ENCODE data around the gene CHD3.
"Not testable (repeated sequence)": the region's sequence is repeated elsewhere in the genome, so short reads cannot be mapped to it uniquely, and the experiment has no call there.

CHD3 gene

DNA sequence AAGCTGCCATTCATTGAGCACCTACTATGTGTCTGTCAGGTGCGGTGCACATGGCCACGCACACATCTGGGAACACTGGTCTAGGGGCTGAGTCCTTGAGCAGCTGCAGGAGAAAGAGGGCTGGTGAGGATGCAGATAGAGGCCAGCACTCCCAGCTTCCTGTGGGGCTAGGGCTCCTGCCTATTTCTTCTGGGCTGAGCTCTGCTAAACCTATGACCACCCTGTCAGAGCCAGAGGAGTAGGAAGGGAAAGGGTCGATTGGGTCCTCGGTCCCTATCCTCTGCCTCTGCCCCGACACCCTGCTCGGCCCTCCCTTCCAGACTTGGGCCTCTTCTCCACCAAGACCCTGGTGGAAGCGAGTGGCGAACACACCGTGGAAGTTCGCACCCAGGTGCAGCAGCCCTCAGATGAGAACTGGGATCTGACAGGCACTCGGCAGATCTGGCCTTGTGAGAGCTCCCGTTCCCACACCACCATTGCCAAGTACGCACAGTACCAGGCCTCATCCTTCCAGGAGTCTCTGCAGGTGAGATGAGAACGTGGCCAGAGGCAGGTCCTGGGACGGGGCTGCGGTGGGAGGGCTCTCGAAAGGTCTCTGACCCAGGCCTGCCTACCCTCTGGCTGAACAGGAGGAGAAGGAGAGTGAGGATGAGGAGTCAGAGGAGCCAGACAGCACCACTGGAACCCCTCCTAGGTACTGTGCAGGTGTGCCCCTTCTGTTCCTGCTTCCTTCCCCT lies 37.7 kb upstream of the CHD3 start:
- peak; percentile 67 for DNase-seq

DNA sequence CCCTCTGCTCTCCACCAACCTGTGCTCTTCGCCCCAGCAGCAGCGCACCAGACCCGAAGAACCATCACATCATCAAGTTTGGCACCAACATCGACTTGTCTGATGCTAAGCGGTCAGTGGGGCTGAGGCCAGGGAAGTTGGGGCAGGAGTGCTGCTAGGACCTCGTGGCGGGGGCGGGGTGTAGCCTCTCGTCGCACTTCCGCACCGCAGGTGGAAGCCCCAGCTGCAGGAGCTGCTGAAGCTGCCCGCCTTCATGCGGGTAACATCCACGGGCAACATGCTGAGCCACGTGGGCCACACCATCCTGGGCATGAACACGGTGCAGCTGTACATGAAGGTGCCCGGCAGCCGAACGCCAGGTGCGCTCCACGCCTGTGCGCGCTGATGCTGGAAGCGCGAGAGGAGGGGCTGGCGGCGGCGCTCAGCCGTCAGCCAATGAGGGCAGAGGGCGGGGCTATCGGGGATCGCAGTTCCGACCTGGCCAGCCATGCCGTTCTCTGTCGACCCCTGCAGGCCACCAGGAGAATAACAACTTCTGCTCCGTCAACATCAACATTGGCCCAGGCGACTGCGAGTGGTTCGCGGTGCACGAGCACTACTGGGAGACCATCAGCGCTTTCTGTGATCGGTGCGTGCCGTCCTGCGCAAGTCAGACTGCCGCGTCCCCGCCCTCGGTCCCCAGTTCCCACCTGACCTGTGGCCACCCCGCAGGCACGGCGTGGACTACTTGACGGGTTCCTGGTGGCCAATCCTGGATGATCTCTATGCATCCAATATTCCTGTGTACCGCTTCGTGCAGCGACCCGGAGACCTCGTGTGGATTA lies 36.9 kb upstream of the CHD3 start:
- peak; percentile 97 for DNase-seq

DNA sequence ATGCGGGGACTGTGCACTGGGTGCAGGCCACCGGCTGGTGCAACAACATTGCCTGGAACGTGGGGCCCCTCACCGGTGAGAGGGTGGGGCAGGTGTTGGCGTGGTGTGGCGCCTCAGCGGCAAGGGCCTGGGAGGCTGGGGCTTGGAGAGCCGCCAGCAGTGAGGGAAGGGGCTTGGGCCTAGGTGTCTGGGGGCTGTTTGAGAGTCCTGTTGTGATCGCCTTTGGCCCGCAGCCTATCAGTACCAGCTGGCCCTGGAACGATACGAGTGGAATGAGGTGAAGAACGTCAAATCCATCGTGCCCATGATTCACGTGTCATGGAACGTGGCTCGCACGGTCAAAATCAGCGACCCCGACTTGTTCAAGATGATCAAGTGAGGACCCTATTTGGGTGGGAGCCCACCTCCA lies 36.3 kb upstream of the CHD3 start:
- no peak for DNase-seq

GRCh38 chr17:7852919-7853690 lies 35.5 kb upstream of the CHD3 start:
- DNase-seq, result peak; percentile 66

DNA sequence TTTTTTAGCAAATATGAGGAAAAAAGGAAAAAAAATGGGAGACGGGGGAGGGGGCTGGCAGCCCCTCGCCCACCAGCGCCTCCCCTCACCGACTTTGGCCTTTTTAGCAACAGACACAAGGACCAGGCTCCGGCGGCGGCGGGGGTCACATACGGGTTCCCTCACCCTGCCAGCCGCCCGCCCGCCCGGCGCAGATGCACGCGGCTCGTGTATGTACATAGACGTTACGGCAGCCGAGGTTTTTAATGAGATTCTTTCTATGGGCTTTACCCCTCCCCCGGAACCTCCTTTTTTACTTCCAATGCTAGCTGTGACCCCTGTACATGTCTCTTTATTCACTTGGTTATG lies 34.9 kb upstream of the CHD3 start:
- DNase-seq, result peak; percentile 64

- DNase-seq, result peak; percentile 63
Observed at GRCh38 chr17:7854078-7854777, 34.4 kb upstream of the CHD3 start.

GRCh38 chr17:7854851-7855659 lies 33.5 kb upstream of the CHD3 start, which contains the start of gene TMEM88:
Gene TMEM88, plus strand, starts transcription at chr17:7855066. Its CDS starts 9 bp downstream, at chr17:7855075.
- DNase-seq, result peak; percentile 70

DNA sequence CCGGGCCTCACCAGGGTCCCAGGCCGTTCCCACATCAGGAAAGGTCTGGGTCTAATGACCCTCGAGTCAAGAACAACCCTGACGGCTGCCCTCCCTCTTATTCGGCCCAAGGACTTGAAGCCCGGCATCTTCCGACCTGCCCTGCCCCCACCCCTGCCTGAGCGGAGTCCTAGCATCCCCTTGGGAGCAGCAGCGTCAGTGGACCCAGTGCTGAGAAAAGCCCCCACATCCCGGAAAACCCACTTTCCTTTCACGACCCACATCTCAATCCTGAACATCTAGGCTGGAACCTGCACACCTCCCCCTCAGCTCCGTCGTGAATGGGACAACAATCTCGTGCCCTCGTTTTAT lies 33.0 kb upstream of the CHD3 start:
- DNase-seq, result no peak

GRCh38 chr17:7856011-7856810 lies 32.4 kb upstream of the CHD3 start:
- DNase-seq, result peak; percentile 76

DNA sequence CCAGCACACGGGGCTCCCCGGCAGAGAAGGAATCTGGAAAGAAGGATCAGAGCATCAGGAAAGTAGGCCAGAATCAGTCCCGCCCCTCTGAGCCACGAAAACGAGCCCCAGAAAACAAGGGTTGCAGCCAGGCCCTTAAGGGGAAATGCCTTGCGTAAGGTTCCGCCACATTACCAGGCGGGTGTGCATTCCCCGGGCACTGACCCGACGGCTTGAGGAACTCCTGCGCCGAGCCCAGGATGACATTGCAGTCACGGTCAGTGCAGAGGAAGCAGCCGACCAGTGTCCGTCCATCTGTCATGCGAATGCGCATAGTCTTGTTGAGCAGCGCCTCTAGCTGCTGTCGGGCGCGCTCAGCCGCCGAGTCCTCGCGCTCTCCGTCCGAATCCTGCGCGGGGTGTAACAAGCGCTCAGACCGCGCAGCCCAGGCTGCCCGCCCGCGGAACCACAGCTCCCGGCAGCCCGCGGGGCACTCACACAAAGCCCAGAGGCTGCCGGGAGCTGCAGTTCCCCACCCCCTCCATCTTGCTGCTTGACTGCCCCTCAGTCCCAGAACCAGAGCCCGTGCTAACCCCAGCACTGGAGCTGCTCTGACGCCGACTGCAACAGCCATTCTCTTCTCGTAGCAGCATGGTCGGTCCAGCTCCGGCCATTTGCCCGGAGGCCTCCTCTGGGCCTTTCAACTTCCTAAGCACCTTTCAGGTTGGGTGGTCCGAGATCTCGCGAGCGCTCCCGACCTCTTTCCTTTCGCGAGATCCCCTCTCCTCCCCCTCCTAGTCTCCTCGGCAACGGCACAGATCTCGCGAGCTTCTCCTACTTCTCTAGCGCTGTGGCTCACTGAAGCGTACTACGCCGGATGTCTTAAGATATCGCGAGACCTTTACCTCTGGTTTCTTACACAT lies 31.5 kb upstream of the CHD3 start, which contains the start of gene NAA38:
Gene NAA38 (minus strand): TSS at position 749 of the 902 bp plus-strand sequence. CDS start 96 bp downstream, at position 653.
- peak; percentile 96 for DNase-seq

DNA sequence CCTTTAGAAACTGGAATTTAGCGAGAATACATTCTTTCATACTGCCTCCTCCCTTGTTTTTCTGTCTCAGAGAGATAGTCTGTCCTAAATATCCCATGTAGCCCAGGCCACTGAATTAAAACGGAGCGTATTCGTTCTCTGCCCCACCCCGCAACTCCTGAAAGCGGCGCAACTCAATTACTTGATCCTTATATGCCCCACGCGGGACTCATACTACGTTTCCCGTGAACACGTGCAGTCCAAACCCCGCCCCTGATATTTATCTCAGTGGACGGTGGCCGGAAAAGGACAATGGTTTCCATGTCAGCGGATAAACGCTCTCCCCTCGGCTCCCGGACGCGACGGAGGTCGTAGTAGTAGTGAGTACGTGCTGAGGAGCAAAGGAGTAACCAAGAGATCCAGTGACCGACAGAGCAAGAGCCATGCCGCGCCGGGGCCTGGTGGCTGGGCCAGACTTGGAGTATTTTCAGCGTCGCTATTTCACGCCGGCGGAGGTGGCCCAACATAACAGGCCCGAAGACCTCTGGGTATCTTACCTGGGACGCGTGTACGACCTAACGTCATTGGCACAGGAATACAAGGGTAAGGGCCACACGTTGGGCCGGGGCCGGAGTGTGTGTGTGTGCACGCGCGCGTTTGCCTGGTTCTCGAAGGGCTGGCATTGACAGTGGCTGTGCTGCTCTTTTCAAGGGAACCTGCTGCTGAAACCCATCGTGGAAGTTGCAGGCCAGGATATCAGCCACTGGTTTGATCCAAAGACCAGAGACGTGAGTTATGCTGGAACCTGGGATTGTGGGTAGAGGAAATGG lies 30.7 kb upstream of the CHD3 start, which contains the start of gene CYB5D1:
Gene CYB5D1 (plus strand): TSS at position 291 of the 809 bp plus-strand sequence. CDS start 132 bp downstream, at position 423.
- DNase-seq, result peak; percentile 95

- peak; percentile 79 for DNase-seq
Observed at GRCh38 chr17:7858522-7858810, 30.1 kb upstream of the CHD3 start.

GRCh38 chr17:7859028-7859427 lies 29.6 kb upstream of the CHD3 start:
- no peak for DNase-seq

GRCh38 chr17:7862692-7863437 lies 25.7 kb upstream of the CHD3 start:
- peak; percentile 76 for DNase-seq

DNA sequence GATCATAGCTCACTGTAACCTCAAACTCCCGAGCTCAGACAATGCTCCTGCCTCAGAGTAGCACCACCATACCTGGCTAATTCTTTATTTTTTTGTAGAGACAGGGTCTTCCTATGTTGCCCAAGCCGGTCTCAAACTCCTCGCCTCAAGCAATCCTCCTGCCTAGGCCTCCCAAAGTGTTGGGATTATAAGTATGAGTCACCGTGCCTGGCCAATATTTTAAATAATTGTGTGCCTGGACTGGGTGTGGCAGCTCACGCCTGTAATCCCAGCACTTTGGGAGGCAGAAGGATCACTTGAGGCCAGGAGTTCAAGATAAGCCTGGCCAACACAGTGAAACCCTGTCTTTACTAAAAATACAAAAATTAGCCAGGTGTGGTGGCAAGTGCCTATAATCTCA lies 24.2 kb upstream of the CHD3 start:
- DNase-seq, result not testable (repeated sequence)

DNA sequence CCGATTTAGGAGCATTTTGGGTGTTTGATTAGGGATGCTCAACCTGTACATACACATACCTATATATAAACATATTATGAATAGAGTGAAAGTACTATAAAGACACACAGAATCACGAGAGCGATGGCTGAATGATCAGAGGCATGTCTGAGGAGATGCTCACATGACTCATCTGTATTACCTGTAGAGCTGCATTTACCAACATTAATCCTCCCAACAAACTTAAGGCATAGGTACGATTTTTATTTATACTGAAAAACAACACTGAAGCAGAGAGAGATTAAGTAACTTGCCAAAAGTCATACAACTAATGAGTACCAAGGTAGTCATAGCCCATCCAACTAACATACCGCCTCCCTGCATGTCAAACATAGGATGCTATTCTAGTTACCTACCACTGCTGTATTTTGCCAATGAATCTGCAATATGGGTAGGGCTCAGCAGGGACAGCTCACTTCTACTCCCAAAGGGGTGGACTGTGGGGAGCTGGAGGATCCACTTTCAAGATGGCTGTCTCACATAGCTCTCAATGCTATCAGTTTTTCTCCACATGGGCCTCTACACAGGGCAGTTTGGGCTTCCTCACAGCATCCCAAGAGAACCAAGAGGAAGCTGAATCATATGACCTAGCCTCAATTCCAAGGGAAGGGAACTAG lies 23.5 kb upstream of the CHD3 start:
- DNase-seq, result no peak

- no peak for DNase-seq
Observed at GRCh38 chr17:7867881-7868329, 20.7 kb upstream of the CHD3 start.

DNA sequence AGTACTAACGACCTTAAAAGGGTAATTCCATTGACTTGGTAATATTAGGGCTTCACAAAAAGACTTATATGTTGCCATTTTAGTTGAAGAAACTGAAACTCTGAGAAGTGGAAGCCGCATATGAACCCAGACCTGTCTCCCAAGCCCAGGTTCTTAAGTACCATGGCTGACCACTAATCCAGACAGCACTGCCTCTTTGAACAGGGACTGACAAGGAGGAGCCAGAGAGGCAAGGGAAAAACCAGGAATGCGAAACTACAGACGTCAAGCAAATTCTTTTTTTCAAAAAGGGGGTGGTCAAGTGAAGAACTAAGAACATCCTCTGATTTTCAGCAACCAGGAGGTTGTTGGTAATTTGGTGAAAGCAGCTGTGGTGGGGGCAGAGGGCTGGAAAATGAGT lies 15.5 kb upstream of the CHD3 start:
- no peak for DNase-seq
